WTC11 (cell line): ENCODE data around the gene CBFA2T3.

ENCODE experiments used
- AFF4 ChIP-seq: sonication (generic); formaldehyde crosslinking; IDR thresholded peaks from 2 replicates; pipeline ENCODE4 v1.8.1; 2023; ENCODE audit warnings: mild to moderate bottlenecking, missing genetic modification reagents, borderline replicate concordance
- CREM ChIP-seq: sonication (generic); formaldehyde crosslinking; IDR thresholded peaks from 2 replicates; pipeline ENCODE4 v1.8.1; 2022; ENCODE audit warnings: mild to moderate bottlenecking, missing genetic modification reagents, moderate library complexity
- E2F1 ChIP-seq: sonication (generic); formaldehyde crosslinking; IDR thresholded peaks from 2 replicates; pipeline ENCODE4 v1.8.0; 2022; ENCODE audit warnings: mild to moderate bottlenecking, missing genetic modification reagents
- E2F5 ChIP-seq: sonication (generic); formaldehyde crosslinking; IDR thresholded peaks from 2 replicates; pipeline ENCODE4 v1.8.1; 2022; ENCODE audit warnings: mild to moderate bottlenecking, moderate library complexity, missing genetic modification reagents
- HMGA2 ChIP-seq: fragments of 250-450 bp; sonication (Bioruptor Pico); IDR thresholded peaks from 2 replicates; pipeline ENCODE4 v1.4.0; 2021; ENCODE audit warnings: mild to moderate bottlenecking, moderate library complexity
- HMGXB4 ChIP-seq: sonication (generic); formaldehyde crosslinking; IDR thresholded peaks from 2 replicates; pipeline ENCODE4 v1.8.1; 2023; ENCODE audit warnings: mild to moderate bottlenecking, moderate library complexity, missing genetic modification reagents
- KAT7 ChIP-seq: sonication (generic); formaldehyde crosslinking; IDR thresholded peaks from 2 replicates; pipeline ENCODE4 v1.8.1; 2023; ENCODE audit warnings: missing genetic modification reagents, mild to moderate bottlenecking, borderline replicate concordance
- NR1H2 ChIP-seq: sonication (generic); formaldehyde crosslinking; IDR thresholded peaks from 2 replicates; pipeline ENCODE4 v1.9.0; 2021; ENCODE audit warnings: mild to moderate bottlenecking, moderate library complexity, missing genetic modification reagents
- SP1 ChIP-seq: sonication (generic); formaldehyde crosslinking; conservative IDR thresholded peaks from 2 replicates; pipeline ENCODE4 v1.8.1; 2022; ENCODE audit warnings: missing genetic modification reagents
- ZBTB21 ChIP-seq: sonication (generic); formaldehyde crosslinking; IDR thresholded peaks from 2 replicates; pipeline ENCODE4 v1.8.1; 2023; ENCODE audit warnings: mild to moderate bottlenecking, missing genetic modification reagents, borderline replicate concordance
- ZNF416 ChIP-seq: fragments of 250-450 bp; sonication (Bioruptor Pico); IDR thresholded peaks from 2 replicates; pipeline ENCODE4 v1.9.0; 2021; ENCODE audit warnings: mild to moderate bottlenecking, inconsistent platforms
- TF ChIP-seq, protein P1 (sequence below): sonication (generic); formaldehyde crosslinking; conservative IDR thresholded peaks from 2 replicates; pipeline ENCODE4 v1.8.1; 2022; ENCODE audit warnings: mild to moderate bottlenecking, missing genetic modification reagents
- TF ChIP-seq, protein P2 (sequence below): fragments of 200-600 bp; IDR thresholded peaks from 2 replicates; pipeline ENCODE4 v1.8.0; 2022; ENCODE audit warnings: antibody characterized with exemption
- TF ChIP-seq, protein P3 (sequence below): sonication (generic); formaldehyde crosslinking; IDR thresholded peaks from 2 replicates; pipeline ENCODE4 v1.8.1; 2022; ENCODE audit warnings: mild to moderate bottlenecking, missing genetic modification reagents, moderate library complexity, borderline replicate concordance

GRCh38 chr16:89024546-89025060 is 47.6 kb upstream of the CBFA2T3 start:
- no peak for TF ChIP-seq HMGXB4 (CRISPR knock-in tag)
- TF ChIP-seq KAT7 (CRISPR knock-in tag), result no peak
- TF ChIP-seq, protein P1, sequence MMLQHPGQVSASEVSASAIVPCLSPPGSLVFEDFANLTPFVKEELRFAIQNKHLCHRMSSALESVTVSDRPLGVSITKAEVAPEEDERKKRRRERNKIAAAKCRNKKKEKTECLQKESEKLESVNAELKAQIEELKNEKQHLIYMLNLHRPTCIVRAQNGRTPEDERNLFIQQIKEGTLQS (CRISPR knock-in tag), result no peak
- TF ChIP-seq, protein P2, sequence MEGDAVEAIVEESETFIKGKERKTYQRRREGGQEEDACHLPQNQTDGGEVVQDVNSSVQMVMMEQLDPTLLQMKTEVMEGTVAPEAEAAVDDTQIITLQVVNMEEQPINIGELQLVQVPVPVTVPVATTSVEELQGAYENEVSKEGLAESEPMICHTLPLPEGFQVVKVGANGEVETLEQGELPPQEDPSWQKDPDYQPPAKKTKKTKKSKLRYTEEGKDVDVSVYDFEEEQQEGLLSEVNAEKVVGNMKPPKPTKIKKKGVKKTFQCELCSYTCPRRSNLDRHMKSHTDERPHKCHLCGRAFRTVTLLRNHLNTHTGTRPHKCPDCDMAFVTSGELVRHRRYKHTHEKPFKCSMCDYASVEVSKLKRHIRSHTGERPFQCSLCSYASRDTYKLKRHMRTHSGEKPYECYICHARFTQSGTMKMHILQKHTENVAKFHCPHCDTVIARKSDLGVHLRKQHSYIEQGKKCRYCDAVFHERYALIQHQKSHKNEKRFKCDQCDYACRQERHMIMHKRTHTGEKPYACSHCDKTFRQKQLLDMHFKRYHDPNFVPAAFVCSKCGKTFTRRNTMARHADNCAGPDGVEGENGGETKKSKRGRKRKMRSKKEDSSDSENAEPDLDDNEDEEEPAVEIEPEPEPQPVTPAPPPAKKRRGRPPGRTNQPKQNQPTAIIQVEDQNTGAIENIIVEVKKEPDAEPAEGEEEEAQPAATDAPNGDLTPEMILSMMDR, result no peak
- no peak for TF ChIP-seq E2F1 (CRISPR knock-in tag)
- TF ChIP-seq SP1 (CRISPR knock-in tag), result no peak
- no peak for TF ChIP-seq HMGA2 (CRISPR knock-in tag)
- TF ChIP-seq ZNF416 (CRISPR knock-in tag), result no peak
- no peak for TF ChIP-seq NR1H2 (CRISPR knock-in tag)
- TF ChIP-seq AFF4 (CRISPR knock-in tag), result no peak
- TF ChIP-seq ZBTB21, result no peak
- no peak for TF ChIP-seq E2F5 (CRISPR knock-in tag)
- TF ChIP-seq, protein P3, sequence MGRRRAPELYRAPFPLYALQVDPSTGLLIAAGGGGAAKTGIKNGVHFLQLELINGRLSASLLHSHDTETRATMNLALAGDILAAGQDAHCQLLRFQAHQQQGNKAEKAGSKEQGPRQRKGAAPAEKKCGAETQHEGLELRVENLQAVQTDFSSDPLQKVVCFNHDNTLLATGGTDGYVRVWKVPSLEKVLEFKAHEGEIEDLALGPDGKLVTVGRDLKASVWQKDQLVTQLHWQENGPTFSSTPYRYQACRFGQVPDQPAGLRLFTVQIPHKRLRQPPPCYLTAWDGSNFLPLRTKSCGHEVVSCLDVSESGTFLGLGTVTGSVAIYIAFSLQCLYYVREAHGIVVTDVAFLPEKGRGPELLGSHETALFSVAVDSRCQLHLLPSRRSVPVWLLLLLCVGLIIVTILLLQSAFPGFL (CRISPR knock-in tag), result no peak
- TF ChIP-seq CREM (CRISPR knock-in tag), result no peak
